GM21526 (cell line): ENCODE measurements around the gene ANKRD6.

ENCODE experiments used
- ATAC-seq: cut with Tn5 transposase; IDR thresholded peaks from one replicate; pipeline ENCODE4 v1.9.1; 2021; ENCODE audit warnings: moderate library complexity; ENCODE audit not compliant: unreplicated experiment, low FRiP score

Gene ANKRD6

GRCh38 chr6:89680150-89680549, 247.2 kb downstream of the ANKRD6 start:
- ATAC-seq, result no peak

DNA sequence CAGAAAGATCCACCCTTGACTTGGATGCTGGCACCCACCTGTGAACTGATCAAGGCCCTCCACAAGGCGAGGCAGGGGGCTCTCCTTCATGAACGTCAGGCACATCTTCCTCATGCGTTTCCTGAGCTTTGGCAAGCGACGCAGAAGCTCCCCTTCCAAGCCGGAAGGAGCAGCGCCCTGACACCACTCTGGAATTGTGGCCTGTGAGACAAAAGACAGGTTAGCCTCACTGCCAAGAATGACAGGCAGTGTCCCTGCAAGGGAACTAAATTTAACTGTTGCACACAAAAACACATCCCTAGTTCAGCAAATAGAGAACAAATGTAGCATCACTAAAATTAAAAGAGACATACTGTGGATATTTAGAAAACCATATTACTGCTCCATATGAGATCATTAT, 247.6 kb downstream of the ANKRD6 start:
- ATAC-seq, result no peak

- ATAC-seq, result no peak
Observed at GRCh38 chr6:89681983-89682564, 249.1 kb downstream of the ANKRD6 start.

- ATAC-seq, result no peak
Observed at GRCh38 chr6:89682991-89683390, 250.0 kb downstream of the ANKRD6 start.
